GM12878 (cell line): ENCODE data around the gene OLIG2. TPM values are rescaled to one million over a fixed set of nuclear protein-coding genes. Genes with fewer than 3 reads are reported as not detected.

Source experiments
- ATAC-seq: fragments of 200-7000 bp; cut with Tn5 transposase; 3 replicates; pipeline ENCODE4 v1.9.1; 2020; ENCODE audit warnings: mild to moderate bottlenecking, moderate library complexity
- BruUV-seq: library from RNA; stranded (reverse); fragments of 400-500 nt; replicated peaks from 2 replicates; lab custom pipeline; 2021; lab: Mats Ljungman, UMichigan
- CTCF ChIA-PET: fragments of 300-600 bp; sonication (Branson Sonifier 250); formaldehyde crosslinking; extraction: SDS; loops from one replicate; lab custom pipeline; 2021; ENCODE audit warnings: inconsistent platforms; lab: Yijun Ruan, JAX
- POLR2A ChIA-PET: fragments of 350-600 bp; formaldehyde crosslinking; extraction: SDS; loops from one replicate; lab custom pipeline; 2021; ENCODE audit warnings: inconsistent platforms; lab: Charles Lee
- RAD21 ChIA-PET: fragments of 300-600 bp; sonication (Branson Sonifier 250); formaldehyde crosslinking; loops from one replicate; lab custom pipeline; 2023; ENCODE audit warnings: antibody characterized with exemption; ENCODE audit not compliant: unreplicated experiment; lab: Charles Lee
- SMC1A ChIA-PET: fragments of 300-600 bp; sonication (Branson Sonifier 250); formaldehyde crosslinking; loops from one replicate; lab custom pipeline; 2023; ENCODE audit not compliant: unreplicated experiment, uncharacterized antibody; lab: Charles Lee
- DNase-seq: peaks from one replicate; pipeline ENCODE4 v3.0.0-alpha.2; 2011; ENCODE audit warnings: low read depth, low spot score
- FAIRE-seq: peaks from 3 replicates; lab custom pipeline; 2011; peaks lifted over from hg19 to GRCh38; lab: Jason Lieb, UNC
- H2AFZ ChIP-seq: 2 replicates; pipeline ENCODE4 v1.6.0; 2011; ENCODE audit warnings: low read depth, low read length, control low read depth; ENCODE audit not compliant: control insufficient read depth
- H3K27ac ChIP-seq: 2 replicates; pipeline ENCODE4 v1.5.1; 2011; ENCODE audit warnings: control low read depth; ENCODE audit not compliant: control insufficient read depth, insufficient read depth
- H3K27me3 ChIP-seq, 2 experiments: replicated peaks in 1 of 2; 2 replicates each; pipeline versions ENCODE4 v1.6.0 to v1.6.1; 2011; ENCODE audit warnings: low read length in 1 of 2; ENCODE audit not compliant: control insufficient read depth in 2 of 2, insufficient read depth in 2 of 2
- H3K36me3 ChIP-seq, 2 experiments: 2 replicates each; pipeline ENCODE4 v1.5.1; 2011; ENCODE audit warnings: low read length in 1 of 2; ENCODE audit not compliant: control insufficient read depth in 2 of 2, insufficient read depth in 2 of 2
- H3K4me1 ChIP-seq: 2 replicates; pipeline ENCODE4 v1.6.1; 2011; ENCODE audit warnings: mild to moderate bottlenecking, low read length, moderate library complexity, mixed read lengths; ENCODE audit not compliant: control insufficient read depth, insufficient read depth
- H3K4me2 ChIP-seq: 2 replicates; pipeline ENCODE4 v1.6.0; 2011; ENCODE audit warnings: control low read depth; ENCODE audit not compliant: control insufficient read depth, insufficient read depth
- H3K4me3 ChIP-seq: fragments of 200-600 bp; sonication (generic); 2 replicates; pipeline ENCODE4 v1.5.1; 2016
- H3K79me2 ChIP-seq: 2 replicates; pipeline ENCODE4 v1.6.0; 2011; ENCODE audit warnings: low read length; ENCODE audit not compliant: control insufficient read depth, insufficient read depth
- H3K9ac ChIP-seq: 2 replicates; pipeline ENCODE4 v1.8.0; 2011; ENCODE audit warnings: low read length, control low read depth, mixed read lengths; ENCODE audit not compliant: control insufficient read depth, insufficient read depth
- H3K9me3 ChIP-seq: replicated peaks from 3 replicates; pipeline ENCODE4 v1.5.1; 2011; ENCODE audit warnings: mild to moderate bottlenecking, low read length; ENCODE audit not compliant: control insufficient read depth, insufficient read depth
- H4K20me1 ChIP-seq: 2 replicates; pipeline ENCODE4 v1.6.0; 2011; ENCODE audit not compliant: control insufficient read depth, insufficient read depth
- ATF2 ChIP-seq: IDR thresholded peaks from 2 replicates; pipeline ENCODE4 v1.6.1; 2012; ENCODE audit warnings: low read length, inconsistent platforms
- BMI1 ChIP-seq: fragments of 450-650 bp; IDR thresholded peaks from 2 replicates; pipeline ENCODE4 v1.6.1; 2016; ENCODE audit warnings: mild to moderate bottlenecking, moderate library complexity, borderline replicate concordance
- CHD4 ChIP-seq: fragments of 200-600 bp; sonication (generic); IDR thresholded peaks from 2 replicates; pipeline ENCODE4 v1.6.1; 2016; ENCODE audit warnings: mild to moderate bottlenecking
- CREM ChIP-seq: IDR thresholded peaks from 2 replicates; pipeline ENCODE4 v1.6.1; 2014; ENCODE audit warnings: antibody characterized with exemption, low read depth
- EZH2 ChIP-seq: IDR thresholded peaks from 2 replicates; pipeline ENCODE4 v1.6.1; 2012; ENCODE audit warnings: low read depth, mild to moderate bottlenecking, control low read depth, inconsistent platforms, low read length, borderline replicate concordance; ENCODE audit not compliant: control insufficient read depth
- NRF1 ChIP-seq: conservative IDR thresholded peaks from 2 replicates; pipeline ENCODE4 v1.6.1; 2011; ENCODE audit warnings: mild to moderate bottlenecking, low read depth, low read length, improper control_type of control experiment
- PML ChIP-seq: IDR thresholded peaks from 2 replicates; pipeline ENCODE4 v1.6.1; 2012; ENCODE audit warnings: low read length, inconsistent platforms
- POLR2AphosphoS2 ChIP-seq: IDR thresholded peaks from 2 replicates; pipeline ENCODE4 v1.6.1; 2011; ENCODE audit warnings: low read depth, mild to moderate bottlenecking, low read length, improper control_type of control experiment, moderate library complexity
- RB1 ChIP-seq: fragments of 450-650 bp; formaldehyde crosslinking; IDR thresholded peaks from 2 replicates; pipeline ENCODE4 v1.6.1; 2017; ENCODE audit warnings: mild to moderate bottlenecking, borderline replicate concordance
- RCOR1 ChIP-seq: conservative IDR thresholded peaks from 2 replicates; pipeline ENCODE4 v1.6.1; 2012; ENCODE audit warnings: low read depth, low read length, improper control_type of control experiment
- RELA ChIP-seq: fragments of 450-650 bp; IDR thresholded peaks from 2 replicates; pipeline ENCODE4 v1.8.0; 2014; ENCODE audit warnings: borderline replicate concordance; ENCODE audit not compliant: partially characterized antibody
- SIX5 ChIP-seq: IDR thresholded peaks from 2 replicates; pipeline ENCODE4 v1.6.1; 2011; ENCODE audit warnings: mild to moderate bottlenecking, low read depth, low read length, moderate library complexity; ENCODE audit not compliant: severe bottlenecking
- TARDBP ChIP-seq: IDR thresholded peaks from 2 replicates; pipeline ENCODE4 v1.6.1; 2016; ENCODE audit warnings: borderline replicate concordance
- WRNIP1 ChIP-seq: IDR thresholded peaks from 2 replicates; pipeline ENCODE4 v1.6.1; 2011; ENCODE audit warnings: low read depth, low read length, improper control_type of control experiment, borderline replicate concordance
- YY1 ChIP-seq: IDR thresholded peaks from 2 replicates; pipeline ENCODE4 v1.6.1; 2011; ENCODE audit warnings: low read depth, mild to moderate bottlenecking, low read length
- ZNF274 ChIP-seq: IDR thresholded peaks from one replicate; pipeline ENCODE4 v1.8.0; 2011; ENCODE audit not compliant: insufficient read length, insufficient read depth
- ZNF384 ChIP-seq: IDR thresholded peaks from 2 replicates; pipeline ENCODE4 v1.6.1; 2012; ENCODE audit warnings: low read depth, mild to moderate bottlenecking, low read length, improper control_type of control experiment, borderline replicate concordance
- WGBS: methylation state at CpG from one replicate; pipeline ENCODE4 v1.1.6; 2016; ENCODE audit warnings: low lambda C conversion rate; ENCODE audit not compliant: insufficient replicate concordance, insufficient coverage; ENCODE audit errors: missing lambda C conversion rate; 5-methylcytosine and 5-hydroxymethylcytosine counted together
- in situ Hi-C: fragments of 300-500 bp; cut with MboI; formaldehyde crosslinking; loops from 9 replicates; pipeline ENCODE4 v1.14.3; 2018; ENCODE audit warnings: mixed read lengths
- intact Hi-C: fragments of 100-400 bp; cut with micrococcal nuclease; formaldehyde crosslinking; loops from one replicate; pipeline ENCODE4 v1.14.2; 2022; ENCODE audit not compliant: unreplicated experiment
- polyA plus RNA-seq, 11 experiments: library from polyadenylated mRNA; depleted of rRNA in 4 of 11; unstranded in 6 of 11; stranded (reverse) in 5 of 11; fragments of >200 nt; fragmentation: Nextera tagmentation in 4 of 11; fragmentation: Illumina TruSeq in 1 of 11; extraction: Ambion mirVana in 4 of 11; extraction: Trizol in 1 of 11; gene quantifications; 1 replicate in 1 of 11; 2 replicates in 10 of 11; pipeline versions ENCODE4 v1.2.1 to v1.2.3, GENCODE V29; 2011 to 2016; ENCODE audit warnings: inconsistent platforms in 2 of 11, missing spikeins in 2 of 11, low read depth in 1 of 11
- total RNA-seq, 4 experiments: library from RNA; depleted of rRNA in 3 of 4; stranded (reverse); fragments of >200 nt in 3 of 4; fragmentation: Illumina TruSeq in 1 of 4; extraction: Trizol in 1 of 4; gene quantifications; 2 replicates each; pipeline versions ENCODE4 v1.2.1 to v1.2.3, GENCODE V29; 2013 to 2021
- TF ChIP-seq, protein P1 (sequence below): fragments of 450-650 bp; IDR thresholded peaks from 2 replicates; pipeline ENCODE4 v1.6.1; 2017; ENCODE audit warnings: mild to moderate bottlenecking

Gene OLIG2
- total and polyA plus RNA-seq, 10 of the 15 experiments (the other 5 are each of a cell fraction or from before 2014, with no cell fraction given): not detected

- TF ChIP-seq BMI1: no peak
- TF ChIP-seq CHD4: no peak
- no peak for TF ChIP-seq POLR2AphosphoS2
- TF ChIP-seq NRF1: no peak
- no peak for TF ChIP-seq YY1
- TF ChIP-seq ZNF274: no peak
- TF ChIP-seq TARDBP: no peak
- TF ChIP-seq PML: no peak
- no peak for TF ChIP-seq ZNF384
- TF ChIP-seq ATF2: no peak
- TF ChIP-seq, all 136 proteins: peak for 0
These were observed 8.3 kb downstream of the OLIG2 start (continued) for GRCh38 chr21:33033961-33034413.

GRCh38 chr21:33035147-33035546 lies 9.4 kb downstream of the OLIG2 start:
- Histone ChIP-seq H3K4me3 (no peak overlapping the region), H3K79me2 (no peaks in the 10 kb centered on the region)
- CTCF ChIA-PET: no interaction called here
- TF ChIP-seq EZH2 (no peak), RCOR1 (no peak), CREM (no peak), WRNIP1 (no peak), RELA (no peak), SIX5 (no peak), PML (no peak), RB1 (no peak)
- TF ChIP-seq, protein P1, sequence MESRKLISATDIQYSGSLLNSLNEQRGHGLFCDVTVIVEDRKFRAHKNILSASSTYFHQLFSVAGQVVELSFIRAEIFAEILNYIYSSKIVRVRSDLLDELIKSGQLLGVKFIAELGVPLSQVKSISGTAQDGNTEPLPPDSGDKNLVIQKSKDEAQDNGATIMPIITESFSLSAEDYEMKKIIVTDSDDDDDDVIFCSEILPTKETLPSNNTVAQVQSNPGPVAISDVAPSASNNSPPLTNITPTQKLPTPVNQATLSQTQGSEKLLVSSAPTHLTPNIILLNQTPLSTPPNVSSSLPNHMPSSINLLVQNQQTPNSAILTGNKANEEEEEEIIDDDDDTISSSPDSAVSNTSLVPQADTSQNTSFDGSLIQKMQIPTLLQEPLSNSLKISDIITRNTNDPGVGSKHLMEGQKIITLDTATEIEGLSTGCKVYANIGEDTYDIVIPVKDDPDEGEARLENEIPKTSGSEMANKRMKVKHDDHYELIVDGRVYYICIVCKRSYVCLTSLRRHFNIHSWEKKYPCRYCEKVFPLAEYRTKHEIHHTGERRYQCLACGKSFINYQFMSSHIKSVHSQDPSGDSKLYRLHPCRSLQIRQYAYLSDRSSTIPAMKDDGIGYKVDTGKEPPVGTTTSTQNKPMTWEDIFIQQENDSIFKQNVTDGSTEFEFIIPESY: no peak
- TF ChIP-seq, all 136 proteins: peak for 0
- RAD21 ChIA-PET: no interaction called here
- H3K27me3 ChIP-seq: peaks cover 2 to 4% of the 10 kb centered on the region in 2 experiments; a peak in 2 of 4 replicates
- 33% methylated on average over 1 of the region's 1 CpG for WGBS
- no peak overlapping the region for H3K9ac ChIP-seq
- no peaks in the 10 kb centered on the region for H3K4me1 ChIP-seq
- no peaks in the 10 kb centered on the region for H3K9me3 ChIP-seq
- BruUV-seq: no TSS peak
- no peaks in the 10 kb centered on the region for H3K36me3 ChIP-seq
- POLR2A ChIA-PET: no interaction called here
- DNase-seq: no peak
- no peak overlapping the region for H2AFZ ChIP-seq
- intact Hi-C loops: no loop called here
- in situ Hi-C loops: no loop called here
- no peak for ATAC-seq
- no peak overlapping the region for H3K4me2 ChIP-seq
- H3K27ac ChIP-seq: no peak overlapping the region
- FAIRE-seq: no peak
- no peaks in the 10 kb centered on the region for H4K20me1 ChIP-seq
- SMC1A ChIA-PET: no interaction called here
